Measurements from ENCODE around the gene ZACN. TPM values are rescaled to one million over a fixed set of nuclear protein-coding genes. Genes with fewer than 3 reads are reported as not detected.

The ZACN gene
- total RNA-seq, 1 donor from 2014 or later = not detected

DNA sequence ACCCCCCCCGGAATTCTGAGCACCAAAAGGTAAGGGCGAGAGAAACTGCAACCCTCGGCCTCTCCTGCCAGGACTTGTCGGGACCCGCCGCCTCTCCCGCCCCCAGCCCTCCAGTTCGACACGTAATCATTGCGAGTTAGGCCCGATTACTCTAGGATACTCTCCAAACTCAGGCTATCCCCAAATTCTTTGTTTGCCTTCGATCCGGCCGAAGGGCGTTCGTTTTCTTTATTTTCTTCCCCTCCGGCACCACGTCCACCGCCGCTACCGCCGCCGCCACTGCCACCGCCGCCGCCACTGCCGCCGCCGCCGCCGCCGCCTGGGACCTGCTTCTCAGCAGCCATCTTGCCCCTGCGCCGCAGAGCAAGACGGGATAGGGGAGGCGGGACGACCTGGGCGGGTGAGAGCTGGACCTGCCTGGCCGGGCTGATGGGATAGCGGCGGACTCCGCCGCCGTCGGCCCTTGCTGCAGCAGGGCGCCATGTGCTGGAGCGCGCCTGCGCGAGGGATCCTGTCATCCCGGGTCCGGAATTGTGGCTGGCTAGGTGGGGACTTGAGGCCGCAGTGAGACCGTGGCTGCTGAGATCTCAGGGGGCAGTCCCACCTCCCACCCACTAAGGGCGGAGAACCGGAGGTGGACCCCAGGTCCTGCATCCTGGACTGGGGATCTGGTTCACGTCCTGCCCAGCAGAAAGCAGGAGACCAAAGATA, 6.7 kb upstream of the ZACN start, which contains the start of gene SRP68:
Gene SRP68, minus strand, starts transcription at position 370 of the 711 bp plus-strand sequence. Its CDS starts 26 bp downstream, at position 344.
- Mint-ChIP-seq H3K4me3 (ENCODE audit: unreplicated experiment) (peak within 1 kb of the TSS; percentile 90), H3K27me3 (ENCODE audit: unreplicated experiment) (peaks cover 27% of the 10 kb centered on the region)
- TF ChIP-seq, protein P1, sequence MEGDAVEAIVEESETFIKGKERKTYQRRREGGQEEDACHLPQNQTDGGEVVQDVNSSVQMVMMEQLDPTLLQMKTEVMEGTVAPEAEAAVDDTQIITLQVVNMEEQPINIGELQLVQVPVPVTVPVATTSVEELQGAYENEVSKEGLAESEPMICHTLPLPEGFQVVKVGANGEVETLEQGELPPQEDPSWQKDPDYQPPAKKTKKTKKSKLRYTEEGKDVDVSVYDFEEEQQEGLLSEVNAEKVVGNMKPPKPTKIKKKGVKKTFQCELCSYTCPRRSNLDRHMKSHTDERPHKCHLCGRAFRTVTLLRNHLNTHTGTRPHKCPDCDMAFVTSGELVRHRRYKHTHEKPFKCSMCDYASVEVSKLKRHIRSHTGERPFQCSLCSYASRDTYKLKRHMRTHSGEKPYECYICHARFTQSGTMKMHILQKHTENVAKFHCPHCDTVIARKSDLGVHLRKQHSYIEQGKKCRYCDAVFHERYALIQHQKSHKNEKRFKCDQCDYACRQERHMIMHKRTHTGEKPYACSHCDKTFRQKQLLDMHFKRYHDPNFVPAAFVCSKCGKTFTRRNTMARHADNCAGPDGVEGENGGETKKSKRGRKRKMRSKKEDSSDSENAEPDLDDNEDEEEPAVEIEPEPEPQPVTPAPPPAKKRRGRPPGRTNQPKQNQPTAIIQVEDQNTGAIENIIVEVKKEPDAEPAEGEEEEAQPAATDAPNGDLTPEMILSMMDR (IDR thresholded peaks at IDR 0.05) = no peak

DNA sequence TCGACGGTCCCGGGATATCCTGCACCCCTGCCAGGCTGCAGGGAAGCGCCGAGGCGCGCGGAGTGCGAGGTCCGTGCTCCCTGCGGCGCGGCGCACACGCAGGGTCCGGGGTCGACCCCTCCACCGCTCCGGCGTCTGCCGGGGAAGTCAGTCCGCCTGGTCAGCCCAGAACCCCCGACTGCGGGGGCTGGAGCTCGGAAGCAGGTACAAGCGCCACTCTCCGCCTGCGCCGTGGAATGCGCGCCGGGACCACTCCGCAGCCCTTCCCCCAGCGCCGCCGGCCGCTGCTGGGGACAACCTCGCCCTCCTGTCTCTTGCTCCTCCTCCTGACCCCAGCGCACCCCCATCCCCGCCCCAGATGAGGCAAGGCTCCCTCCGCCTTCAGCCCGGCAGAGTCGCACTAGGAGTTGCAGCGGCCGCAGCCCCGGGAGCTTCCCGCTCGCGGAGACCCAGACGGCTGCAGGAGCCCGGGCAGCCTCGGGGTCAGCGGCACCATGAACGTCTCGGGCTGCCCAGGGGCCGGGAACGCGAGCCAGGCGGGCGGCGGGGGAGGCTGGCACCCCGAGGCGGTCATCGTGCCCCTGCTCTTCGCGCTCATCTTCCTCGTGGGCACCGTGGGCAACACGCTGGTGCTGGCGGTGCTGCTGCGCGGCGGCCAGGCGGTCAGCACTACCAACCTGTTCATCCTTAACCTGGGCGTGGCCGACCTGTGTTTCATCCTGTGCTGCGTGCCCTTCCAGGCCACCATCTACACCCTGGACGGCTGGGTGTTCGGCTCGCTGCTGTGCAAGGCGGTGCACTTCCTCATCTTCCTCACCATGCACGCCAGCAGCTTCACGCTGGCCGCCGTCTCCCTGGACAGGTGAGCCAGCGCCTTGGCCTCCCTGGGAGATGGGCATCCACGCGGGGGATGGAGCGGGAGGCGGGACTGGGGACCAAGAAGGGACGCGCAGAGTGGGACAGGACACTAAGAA, 4.3 kb upstream of the ZACN start, which contains the start of gene GALR2:
Gene GALR2, plus strand, starts transcription at position 392 of the 974 bp plus-strand sequence. Its CDS starts 103 bp downstream, at position 495.
- TF ChIP-seq, protein P1 (IDR thresholded peaks at IDR 0.05) = no peak
- Mint-ChIP-seq H3K4me1 (ENCODE audit: unreplicated experiment) (peaks cover 31% of the 10 kb centered on the region), H3K27ac (ENCODE audit: unreplicated experiment) (no peak within 1 kb of the TSS), H3K36me3 (ENCODE audit: unreplicated experiment) (no peaks in the 10 kb centered on the region), H3K9me3 (ENCODE audit: unreplicated experiment) (no peaks in the 10 kb centered on the region), H3K4me3 (ENCODE audit: unreplicated experiment) (peak within 1 kb of the TSS; percentile 53), H3K27me3 (ENCODE audit: unreplicated experiment) (peaks cover 44% of the 10 kb centered on the region)
- DNase-seq (ENCODE audit: extremely low spot score, unreplicated experiment) = no peak

More for the DNA sequence above, 6.7 kb upstream of the ZACN start, which contains the start of gene SRP68:
- peak; percentile 98 for DNase-seq (ENCODE audit: extremely low spot score, unreplicated experiment)
- Mint-ChIP-seq H3K36me3 (ENCODE audit: unreplicated experiment) (peaks cover under 1% of the 10 kb centered on the region), H3K9me3 (ENCODE audit: unreplicated experiment) (no peaks in the 10 kb centered on the region), H3K27ac (ENCODE audit: unreplicated experiment) (peak within 1 kb of the TSS; percentile 86), H3K4me1 (ENCODE audit: unreplicated experiment) (peaks cover 31% of the 10 kb centered on the region)

DNA sequence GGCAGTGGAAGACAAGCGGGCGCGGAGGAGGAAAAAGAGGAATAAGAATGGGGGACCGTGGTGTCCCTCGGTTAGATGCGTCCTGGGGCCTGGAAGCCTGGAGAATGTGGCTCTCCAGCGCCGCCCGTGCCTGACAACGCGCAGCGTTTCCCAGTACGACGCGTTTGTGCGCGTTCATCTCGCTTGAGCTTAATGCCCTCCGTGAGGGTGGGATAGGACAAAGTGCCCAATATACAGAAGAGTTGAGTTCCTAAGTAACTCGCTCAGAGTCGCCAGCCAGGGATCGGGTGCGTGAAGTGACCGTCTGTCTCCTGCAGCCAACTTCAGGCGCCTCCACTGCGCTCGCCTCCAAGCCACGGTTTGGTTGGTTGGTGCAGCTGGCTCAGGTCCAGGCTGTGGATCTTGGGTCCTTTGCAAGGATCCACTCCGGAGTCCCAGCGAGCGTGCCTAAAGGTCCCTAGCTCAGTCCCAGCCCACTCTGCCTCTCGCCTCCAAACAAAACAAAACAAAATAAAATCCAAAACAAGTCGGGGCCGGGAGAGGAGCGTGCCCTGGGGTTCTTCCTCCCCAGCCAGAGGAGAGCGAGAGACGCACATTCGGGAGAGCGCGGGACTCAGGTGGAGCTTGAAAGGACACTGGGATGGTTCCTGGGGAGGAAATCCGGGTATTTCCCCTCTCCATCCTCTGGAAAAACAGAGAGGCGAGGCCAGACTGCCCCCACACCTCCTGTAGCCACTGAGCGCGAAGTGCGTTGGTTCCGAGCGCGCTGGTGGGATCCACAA, 3.4 kb upstream of the ZACN start:
- DNase-seq (ENCODE audit: extremely low spot score, unreplicated experiment) = no peak
- TF ChIP-seq, protein P1 (IDR thresholded peaks at IDR 0.05) = no peak
- H3K27ac Mint-ChIP-seq (ENCODE audit: unreplicated experiment) = no peak overlapping the region
- no peaks in the 10 kb centered on the region for H3K9me3 Mint-ChIP-seq (ENCODE audit: unreplicated experiment)
- peaks cover 44% of the 10 kb centered on the region for H3K27me3 Mint-ChIP-seq (ENCODE audit: unreplicated experiment)
- H3K36me3 Mint-ChIP-seq (ENCODE audit: unreplicated experiment) = no peaks in the 10 kb centered on the region
- peak overlapping the region; percentile 53 for H3K4me3 Mint-ChIP-seq (ENCODE audit: unreplicated experiment)
- peaks cover 26% of the 10 kb centered on the region for H3K4me1 Mint-ChIP-seq (ENCODE audit: unreplicated experiment)

DNA sequence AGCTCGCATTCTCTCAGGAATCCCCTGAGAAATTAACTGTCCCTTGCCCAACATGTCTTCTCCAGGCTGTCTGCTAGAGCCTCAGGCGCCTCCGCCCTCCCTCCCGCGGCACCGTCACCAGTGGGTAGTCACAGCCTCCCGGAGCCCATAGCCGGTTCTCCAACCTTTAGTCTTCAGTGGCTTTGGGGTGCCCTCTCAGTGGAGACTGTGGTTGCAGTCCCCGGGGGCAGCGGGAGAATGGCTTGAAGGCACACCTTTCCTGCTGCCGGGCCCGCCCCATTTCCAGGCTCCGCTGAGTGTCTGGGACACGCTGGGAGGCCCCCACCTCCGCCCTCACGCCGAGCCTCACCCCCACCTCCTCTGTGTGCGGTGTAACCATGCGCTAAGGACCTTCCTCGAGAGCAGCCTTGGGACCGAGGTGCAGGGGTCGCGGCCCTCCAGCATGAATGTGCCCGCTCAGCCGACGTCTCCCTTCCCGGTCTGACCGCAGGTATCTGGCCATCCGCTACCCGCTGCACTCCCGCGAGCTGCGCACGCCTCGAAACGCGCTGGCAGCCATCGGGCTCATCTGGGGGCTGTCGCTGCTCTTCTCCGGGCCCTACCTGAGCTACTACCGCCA, 2.7 kb upstream of the ZACN start:
- peak; percentile 83 for DNase-seq (ENCODE audit: extremely low spot score, unreplicated experiment)
- Mint-ChIP-seq H3K27ac (ENCODE audit: unreplicated experiment) (no peak overlapping the region), H3K4me3 (ENCODE audit: unreplicated experiment) (no peak overlapping the region), H3K9me3 (ENCODE audit: unreplicated experiment) (no peaks in the 10 kb centered on the region), H3K36me3 (ENCODE audit: unreplicated experiment) (no peaks in the 10 kb centered on the region), H3K27me3 (ENCODE audit: unreplicated experiment) (peaks cover 47% of the 10 kb centered on the region), H3K4me1 (ENCODE audit: unreplicated experiment) (peaks cover 20% of the 10 kb centered on the region)
- TF ChIP-seq, protein P1 (IDR thresholded peaks at IDR 0.05) = no peak
